Smooth muscle cell (in vitro differentiated cells): ENCODE measurements around the gene ACAA2. TPM values are rescaled to one million over a fixed set of nuclear protein-coding genes. Genes with fewer than 3 reads are reported as not detected.
"Not testable (repeated sequence)": the region's sequence is repeated elsewhere in the genome, so short reads cannot be mapped to it uniquely, and the experiment has no call there.

Experiments used
- DNase-seq: peaks from one replicate; lab custom pipeline; 2025; ENCODE audit not compliant: unreplicated experiment; lab: John Stamatoyannopoulos, UW
- H2AFZ ChIP-seq: fragments of 200-600 bp; sonication (generic); 2 replicates; pipeline ENCODE4 v1.6.0; 2016; ENCODE audit warnings: antibody characterized with exemption, low read depth, mild to moderate bottlenecking
- H3F3A ChIP-seq: fragments of 200-600 bp; sonication (generic); 2 replicates; pipeline ENCODE4 v1.6.0; 2017; ENCODE audit warnings: antibody characterized with exemption, low read depth
- H3K27ac ChIP-seq: fragments of 200-600 bp; sonication (generic); 2 replicates; pipeline ENCODE4 v1.5.1; 2016; ENCODE audit warnings: low read depth, mild to moderate bottlenecking
- H3K27me3 ChIP-seq: fragments of 200-600 bp; sonication (generic); 2 replicates; pipeline ENCODE4 v1.6.1; 2016; ENCODE audit warnings: low read depth, mild to moderate bottlenecking
- H3K36me3 ChIP-seq: fragments of 200-600 bp; sonication (generic); 2 replicates; pipeline ENCODE4 v1.5.1; 2016; ENCODE audit warnings: low read depth
- H3K4me1 ChIP-seq: fragments of 200-600 bp; sonication (generic); 2 replicates; pipeline ENCODE4 v1.5.1; 2016; ENCODE audit warnings: low read depth
- H3K4me2 ChIP-seq: fragments of 200-600 bp; sonication (generic); 2 replicates; pipeline ENCODE4 v1.6.0; 2016; ENCODE audit warnings: mild to moderate bottlenecking
- H3K4me3 ChIP-seq: fragments of 200-600 bp; sonication (generic); 2 replicates; pipeline ENCODE4 v1.5.1; 2016; ENCODE audit warnings: mild to moderate bottlenecking
- H3K79me2 ChIP-seq: fragments of 200-600 bp; sonication (generic); 2 replicates; pipeline ENCODE4 v1.6.0; 2016; ENCODE audit warnings: low read depth, mild to moderate bottlenecking
- H3K9ac ChIP-seq: fragments of 200-600 bp; sonication (generic); 2 replicates; pipeline ENCODE4 v1.6.0; 2016; ENCODE audit warnings: low read depth
- H3K9me3 ChIP-seq: fragments of 200-600 bp; sonication (generic); replicated peaks from 2 replicates; pipeline ENCODE4 v1.5.1; 2016; ENCODE audit warnings: low read depth
- H4K20me1 ChIP-seq: fragments of 200-600 bp; sonication (generic); 2 replicates; pipeline ENCODE4 v1.6.0; 2016; ENCODE audit warnings: low read depth
- WGBS: methylation state at CpG from one replicate; pipeline ENCODE4 v1.1.7; 2016; ENCODE audit warnings: low lambda C conversion rate; 5-methylcytosine and 5-hydroxymethylcytosine counted together
- polyA plus RNA-seq: library from polyadenylated mRNA; unstranded; fragments of >200 nt; fragmentation: Nextera tagmentation; extraction: Ambion mirVana; gene quantifications from 2 replicates; pipeline ENCODE4 v1.2.1, GENCODE V29; 2016
- total RNA-seq: library from RNA; depleted of rRNA; stranded (reverse); fragments of >200 nt; gene quantifications from 2 replicates; pipeline ENCODE4 v1.2.3, GENCODE V29; 2014
- TF ChIP-seq, protein P1 (sequence below): fragments of 200-600 bp; sonication (generic); IDR thresholded peaks from 2 replicates; pipeline ENCODE4 v1.5.1; 2017; ENCODE audit warnings: borderline replicate concordance, mild to moderate bottlenecking, antibody characterized with exemption; ENCODE audit not compliant: insufficient read depth, poor library complexity, severe bottlenecking

ACAA2 gene
- total and polyA plus RNA-seq, 2 experiments from 2014 or later = 62.3 to 94.6 TPM

DNA sequence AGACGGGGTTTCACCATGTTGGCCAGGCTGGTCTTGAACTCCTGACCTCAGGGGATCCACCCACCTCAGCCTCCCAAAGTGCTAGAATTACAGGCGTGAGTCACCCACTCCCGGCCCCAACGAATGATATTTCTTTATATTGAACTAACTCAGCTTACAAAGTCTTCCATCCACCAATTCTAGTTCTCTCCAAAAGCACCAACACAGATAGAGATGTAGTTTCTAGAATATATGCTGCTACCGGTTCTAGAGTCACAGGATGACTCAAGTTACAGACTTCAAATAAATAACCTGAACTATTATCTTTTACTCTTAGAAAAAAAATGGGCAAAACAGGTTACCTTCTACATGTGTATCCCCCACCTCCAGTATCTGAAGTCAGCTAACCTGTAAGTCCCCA, 9.2 kb downstream of the ACAA2 start:
- H3K27ac ChIP-seq = no peak overlapping the region
- H3K4me3 ChIP-seq = no peak overlapping the region
- H3K9me3 ChIP-seq = peaks cover 4% of the 10 kb centered on the region
- H3K9ac ChIP-seq = no peak overlapping the region
- no peaks in the 10 kb centered on the region for H3K27me3 ChIP-seq
- 94% methylated on average over 5 of the region's 5 CpGs for WGBS
- no peak overlapping the region for H3K4me2 ChIP-seq
- peaks cover 47% of the 10 kb centered on the region for H4K20me1 ChIP-seq
- H3K4me1 ChIP-seq = no peaks in the 10 kb centered on the region
- H2AFZ ChIP-seq = no peak overlapping the region
- DNase-seq = no peak
- H3F3A ChIP-seq = no peaks in the 10 kb centered on the region
- H3K79me2 ChIP-seq = peaks cover 71% of the 10 kb centered on the region
- H3K36me3 ChIP-seq = peaks cover 5% of the 10 kb centered on the region
- TF ChIP-seq, protein P1, sequence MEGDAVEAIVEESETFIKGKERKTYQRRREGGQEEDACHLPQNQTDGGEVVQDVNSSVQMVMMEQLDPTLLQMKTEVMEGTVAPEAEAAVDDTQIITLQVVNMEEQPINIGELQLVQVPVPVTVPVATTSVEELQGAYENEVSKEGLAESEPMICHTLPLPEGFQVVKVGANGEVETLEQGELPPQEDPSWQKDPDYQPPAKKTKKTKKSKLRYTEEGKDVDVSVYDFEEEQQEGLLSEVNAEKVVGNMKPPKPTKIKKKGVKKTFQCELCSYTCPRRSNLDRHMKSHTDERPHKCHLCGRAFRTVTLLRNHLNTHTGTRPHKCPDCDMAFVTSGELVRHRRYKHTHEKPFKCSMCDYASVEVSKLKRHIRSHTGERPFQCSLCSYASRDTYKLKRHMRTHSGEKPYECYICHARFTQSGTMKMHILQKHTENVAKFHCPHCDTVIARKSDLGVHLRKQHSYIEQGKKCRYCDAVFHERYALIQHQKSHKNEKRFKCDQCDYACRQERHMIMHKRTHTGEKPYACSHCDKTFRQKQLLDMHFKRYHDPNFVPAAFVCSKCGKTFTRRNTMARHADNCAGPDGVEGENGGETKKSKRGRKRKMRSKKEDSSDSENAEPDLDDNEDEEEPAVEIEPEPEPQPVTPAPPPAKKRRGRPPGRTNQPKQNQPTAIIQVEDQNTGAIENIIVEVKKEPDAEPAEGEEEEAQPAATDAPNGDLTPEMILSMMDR = no peak

DNA sequence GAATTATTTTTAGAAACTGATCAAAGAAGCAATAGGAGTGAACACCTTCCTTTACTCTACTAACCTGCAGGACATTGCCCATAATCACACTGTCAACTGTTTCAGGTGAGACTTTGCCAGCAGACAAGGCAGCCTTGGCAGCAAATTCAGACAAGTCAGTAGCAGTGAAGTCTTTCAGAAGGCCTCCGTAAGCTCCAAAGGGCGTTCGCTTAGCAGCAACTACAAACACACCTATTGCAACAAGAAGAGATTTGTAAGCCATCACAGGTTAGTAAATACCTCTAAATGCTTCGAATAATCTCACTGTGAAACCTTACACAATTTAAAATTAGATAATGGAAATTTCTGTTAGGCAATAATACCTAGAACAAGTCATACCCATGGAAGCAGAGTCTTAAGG, 10.7 kb downstream of the ACAA2 start:
- Histone ChIP-seq H3K79me2 (peaks cover 56% of the 10 kb centered on the region), H4K20me1 (peaks cover 46% of the 10 kb centered on the region), H3K27me3 (no peaks in the 10 kb centered on the region), H3K4me2 (no peak overlapping the region), H3K4me1 (no peaks in the 10 kb centered on the region), H3K27ac (no peak overlapping the region), H3F3A (no peaks in the 10 kb centered on the region), H3K9me3 (no peaks in the 10 kb centered on the region), H2AFZ (no peak overlapping the region), H3K36me3 (peaks cover 5% of the 10 kb centered on the region), H3K9ac (no peak overlapping the region), H3K4me3 (no peak overlapping the region)
- TF ChIP-seq, protein P1 = no peak
- no peak for DNase-seq
- 96% methylated on average over 4 of the region's 4 CpGs for WGBS

DNA sequence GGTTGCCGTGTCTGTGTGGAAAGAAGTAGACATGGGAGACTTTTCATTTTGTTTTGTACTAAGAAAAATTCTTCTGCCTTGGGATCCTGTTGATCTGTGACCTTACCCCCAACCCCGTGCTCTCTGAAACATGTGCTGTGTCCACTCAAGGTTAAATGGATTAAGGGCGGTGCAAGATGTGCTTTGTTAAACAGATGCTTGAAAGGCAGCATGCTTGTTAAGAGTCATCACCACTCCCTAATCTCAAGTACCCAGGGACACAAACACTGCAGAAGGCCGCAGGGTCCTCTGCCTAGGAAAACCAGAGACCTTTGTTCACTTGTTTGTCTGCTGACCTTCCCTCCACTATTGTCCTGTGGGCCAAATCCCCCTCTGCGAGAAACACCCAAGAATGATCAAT, 12.8 kb downstream of the ACAA2 start:
- H3K27ac ChIP-seq, H3K36me3 ChIP-seq, H3K9me3 ChIP-seq, H3F3A ChIP-seq, DNase-seq, H2AFZ ChIP-seq, H3K27me3 ChIP-seq, H3K9ac ChIP-seq, H3K4me1 ChIP-seq, H3K4me2 ChIP-seq, H3K4me3 ChIP-seq: not testable (repeated sequence)
- 98% methylated on average over 5 of the region's 5 CpGs for WGBS
- peaks cover 26% of the 10 kb centered on the region for H4K20me1 ChIP-seq
- peaks cover 35% of the 10 kb centered on the region for H3K79me2 ChIP-seq

DNA sequence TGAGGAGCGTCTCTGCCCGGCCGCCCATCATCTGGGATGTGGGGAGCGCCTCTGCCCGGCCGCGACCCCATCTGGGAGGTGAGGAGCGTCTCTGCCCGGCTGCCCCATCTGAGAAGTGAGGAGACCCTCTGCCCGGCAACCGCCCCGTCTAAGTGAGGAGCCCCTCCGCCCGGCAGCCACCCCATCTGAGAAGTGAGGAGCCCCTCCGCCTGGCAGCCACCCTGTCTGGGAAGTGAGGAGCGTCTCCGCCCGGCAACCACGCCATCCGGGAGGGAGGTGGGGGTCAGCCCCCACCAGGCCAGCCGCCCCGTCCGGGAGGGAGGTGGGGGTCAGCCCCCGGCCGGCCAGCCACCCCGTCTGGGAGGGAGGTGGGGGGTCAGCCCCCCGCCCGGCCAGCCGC, 13.5 kb downstream of the ACAA2 start:
- not testable (repeated sequence) for H3K27me3 ChIP-seq, H3K4me2 ChIP-seq, H3K4me1 ChIP-seq, H3K36me3 ChIP-seq, H3K9ac ChIP-seq, H2AFZ ChIP-seq, H3K4me3 ChIP-seq, DNase-seq, H3F3A ChIP-seq, H3K9me3 ChIP-seq, H3K27ac ChIP-seq
- Histone ChIP-seq H3K79me2 (peaks cover 28% of the 10 kb centered on the region), H4K20me1 (peaks cover 19% of the 10 kb centered on the region)
- 100% methylated on average over 1 of the region's 29 CpGs for WGBS

DNA sequence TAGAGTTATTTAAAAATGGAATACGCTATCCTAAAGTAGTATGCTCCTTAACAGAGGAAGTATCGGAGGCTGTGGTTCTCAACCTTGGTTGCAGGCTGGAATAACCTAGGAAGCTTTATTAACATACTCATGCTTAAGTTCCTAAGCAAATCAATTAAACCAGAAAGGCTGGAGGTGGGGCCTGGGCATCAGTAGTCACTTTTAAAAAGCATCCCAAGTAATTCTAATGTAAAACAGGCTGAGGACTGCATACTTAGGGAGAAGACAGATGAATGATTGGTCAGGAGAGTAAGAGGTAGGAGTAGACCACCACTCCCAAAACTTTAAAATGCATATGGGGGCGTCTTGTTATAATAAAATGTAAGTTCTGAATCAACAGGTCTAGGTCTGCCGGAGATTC, 15.3 kb downstream of the ACAA2 start:
- Histone ChIP-seq H3K4me3 (no peak overlapping the region), H3K4me1 (no peaks in the 10 kb centered on the region), H3K27me3 (no peaks in the 10 kb centered on the region), H3K27ac (no peak overlapping the region), H3K4me2 (no peak overlapping the region), H3K9ac (no peak overlapping the region), H3K9me3 (no peaks in the 10 kb centered on the region), H3F3A (no peaks in the 10 kb centered on the region), H3K79me2 (peaks cover 13% of the 10 kb centered on the region), H2AFZ (no peak overlapping the region), H4K20me1 (peaks cover 5% of the 10 kb centered on the region), H3K36me3 (peaks cover 12% of the 10 kb centered on the region)
- TF ChIP-seq, protein P1 = no peak
- DNase-seq = no peak
- 96% methylated on average over 4 of the region's 4 CpGs for WGBS
